Kidney (tissue), 14 donors: ENCODE data around the gene VNN1. TPM values are rescaled to one million over a fixed set of nuclear protein-coding genes. Genes with fewer than 3 reads are reported as not detected.

Source experiments
- DNase-seq, 5 donors: peaks; one replicate each; pipeline ENCODE4 v3.0.0-alpha.2; 2013 to 2020
- FAIRE-seq: peaks from 2 replicates; lab custom pipeline; 2012; peaks lifted over from hg19 to GRCh38; lab: Jason Lieb, UNC
- H3K27ac ChIP-seq, 2 donors: one replicate each; pipeline ENCODE4 v1.7.0; 2013; ENCODE audit warnings: low read depth in 2 of 2, low read length in 2 of 2, inconsistent platforms in 1 of 2
- H3K27me3 ChIP-seq: one replicate; pipeline ENCODE4 v1.7.1; 2013; ENCODE audit warnings: low read length, inconsistent platforms; ENCODE audit not compliant: control insufficient read depth, insufficient read depth
- H3K36me3 ChIP-seq, 3 donors: one replicate each; pipeline versions ENCODE4 v1.7.0 to v1.7.1; 2013; ENCODE audit warnings: low read length in 3 of 3, control low read depth in 1 of 3, inconsistent platforms in 1 of 3; ENCODE audit not compliant: insufficient read depth in 3 of 3, control insufficient read depth in 2 of 3
- H3K4me1 ChIP-seq, 3 donors: one replicate each; pipeline versions ENCODE4 v1.7.0 to v1.7.1; 2013; ENCODE audit warnings: low read length in 3 of 3, inconsistent platforms in 1 of 3, low read depth in 1 of 3; ENCODE audit not compliant: control insufficient read depth in 2 of 3, insufficient read depth in 2 of 3
- H3K4me3 ChIP-seq, 3 donors: one replicate each; pipeline versions ENCODE4 v1.7.0 to v1.8.1; 2013; ENCODE audit warnings: low read length in 3 of 3, control low read depth in 1 of 3, inconsistent platforms in 1 of 3
- H3K9ac ChIP-seq, 3 donors: one replicate each; pipeline versions ENCODE4 v1.7.0 to v1.7.1; 2013; ENCODE audit warnings: low read length in 3 of 3, control low read depth in 1 of 3, inconsistent platforms in 1 of 3
- H3K9me3 ChIP-seq, 3 donors: one replicate each; pipeline versions ENCODE4 v1.7.0 to v1.7.1; 2013; ENCODE audit warnings: low read length in 3 of 3, control low read depth in 1 of 3, inconsistent platforms in 1 of 3; ENCODE audit not compliant: control insufficient read depth in 2 of 3, insufficient read depth in 1 of 3
- intact Hi-C: fragments of 100-400 bp; cut with DNase I; formaldehyde crosslinking; loops from one replicate; pipeline ENCODE4 v1.11.1; 2022
- polyA plus RNA-seq: library from polyadenylated mRNA; stranded (reverse); fragments of 350-450 nt; fragmentation: Illumina TruSeq; extraction: RNeasy Lipid Tissue Mini Kit (QIAGEN cat#74804); gene quantifications from one replicate; pipeline ENCODE4 v1.2.3, GENCODE V29; 2014; ENCODE audit warnings: low read depth, low replicate concordance; ENCODE audit not compliant: insufficient read depth
- total RNA-seq: library from RNA; stranded (reverse); fragmentation: NEBNext Ultra II Directional; extraction: Animal tissue kit (Norgen Biotek cat#: 25700); gene quantifications from one replicate; pipeline ENCODE4 v1.2.1, GENCODE V29; 2021
- TF ChIP-seq, protein P1 (sequence below): IDR thresholded peaks from 3 replicates; pipeline ENCODE4 v1.5.1; 2012; ENCODE audit warnings: mild to moderate bottlenecking, moderate library complexity, borderline replicate concordance; ENCODE audit not compliant: insufficient read depth; ENCODE audit errors: extremely low read depth
- donor health status: control.
- donor health status: control.
- donor health status: control.
- donor health status: control.
- donor health status: control.
- donor health status: DM: yes; HTN: yes; CAD: no.
- donor health status: Normal renal cell carcinoma (clear cell type).

Gene VNN1
- total and polyA plus RNA-seq, 2 donors from 2014 or later, result 7.5 to 13.8 TPM

DNA sequence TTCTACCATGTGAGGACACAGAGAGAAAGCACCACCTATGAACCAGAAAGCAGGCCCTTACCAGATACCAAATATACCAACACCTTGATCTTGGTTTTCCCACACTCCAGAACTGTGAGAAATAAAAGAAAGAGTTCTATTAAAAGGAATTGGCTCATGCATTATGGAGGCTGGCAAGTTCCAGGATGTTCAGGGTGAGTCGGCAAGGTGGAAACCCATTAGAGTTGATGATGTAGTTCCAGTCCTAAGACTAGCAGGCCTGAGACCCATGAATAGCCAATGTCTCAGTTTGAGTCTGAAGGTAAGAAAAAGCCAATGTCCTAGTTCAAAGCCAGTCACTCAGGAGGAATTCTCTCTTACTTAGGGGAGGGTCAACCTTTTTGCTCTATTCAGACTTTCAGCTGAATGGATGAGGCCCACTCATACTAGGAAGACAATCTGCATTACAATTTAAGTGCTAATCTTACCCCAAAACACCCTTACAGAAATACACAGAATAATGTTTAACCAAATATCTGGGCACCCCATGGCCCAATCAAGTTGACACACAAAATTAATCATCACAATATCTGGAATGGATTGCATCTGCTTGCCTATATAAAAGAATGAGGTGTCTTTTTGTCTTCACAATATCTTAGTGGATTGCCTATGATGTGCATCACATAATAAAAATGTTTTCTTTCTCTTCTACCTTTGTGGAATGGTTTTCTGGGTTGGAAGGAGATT, 49.4 kb downstream of the VNN1 start:
- FAIRE-seq (no peak), DNase-seq (no peak)
- Histone ChIP-seq H3K27me3 (no peaks in the 10 kb centered on the region), H3K9ac (no peak overlapping the region), H3K9me3 (no peaks in the 10 kb centered on the region), H3K27ac (no peak overlapping the region), H3K36me3 (no peaks in the 10 kb centered on the region), H3K4me3 (no peak overlapping the region), H3K4me1 (no peaks in the 10 kb centered on the region)
- intact Hi-C loops, result no loop called here
- TF ChIP-seq, protein P1, sequence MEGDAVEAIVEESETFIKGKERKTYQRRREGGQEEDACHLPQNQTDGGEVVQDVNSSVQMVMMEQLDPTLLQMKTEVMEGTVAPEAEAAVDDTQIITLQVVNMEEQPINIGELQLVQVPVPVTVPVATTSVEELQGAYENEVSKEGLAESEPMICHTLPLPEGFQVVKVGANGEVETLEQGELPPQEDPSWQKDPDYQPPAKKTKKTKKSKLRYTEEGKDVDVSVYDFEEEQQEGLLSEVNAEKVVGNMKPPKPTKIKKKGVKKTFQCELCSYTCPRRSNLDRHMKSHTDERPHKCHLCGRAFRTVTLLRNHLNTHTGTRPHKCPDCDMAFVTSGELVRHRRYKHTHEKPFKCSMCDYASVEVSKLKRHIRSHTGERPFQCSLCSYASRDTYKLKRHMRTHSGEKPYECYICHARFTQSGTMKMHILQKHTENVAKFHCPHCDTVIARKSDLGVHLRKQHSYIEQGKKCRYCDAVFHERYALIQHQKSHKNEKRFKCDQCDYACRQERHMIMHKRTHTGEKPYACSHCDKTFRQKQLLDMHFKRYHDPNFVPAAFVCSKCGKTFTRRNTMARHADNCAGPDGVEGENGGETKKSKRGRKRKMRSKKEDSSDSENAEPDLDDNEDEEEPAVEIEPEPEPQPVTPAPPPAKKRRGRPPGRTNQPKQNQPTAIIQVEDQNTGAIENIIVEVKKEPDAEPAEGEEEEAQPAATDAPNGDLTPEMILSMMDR, result no peak

DNA sequence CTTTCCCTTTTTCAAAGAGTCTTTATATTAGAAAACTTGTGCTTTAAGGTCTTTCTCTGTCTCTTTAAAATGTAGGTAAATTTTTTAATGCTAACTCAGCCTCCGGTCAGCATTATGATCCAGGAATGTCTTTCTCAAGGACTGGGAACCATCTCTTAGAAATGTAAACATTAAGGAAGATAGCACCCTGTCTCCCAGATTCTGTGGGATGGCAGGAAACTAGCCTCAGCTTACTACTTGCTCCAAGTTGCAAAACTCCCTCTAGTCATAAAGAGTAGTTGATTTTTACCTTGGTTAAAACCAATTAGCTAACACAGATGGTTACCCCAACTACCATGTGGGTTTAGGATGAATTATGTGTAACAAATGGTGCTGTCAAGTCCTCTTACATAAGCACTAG, 50.2 kb downstream of the VNN1 start:
- no peak overlapping the region for H3K9ac ChIP-seq
- intact Hi-C loops, result no loop called here
- H3K36me3 ChIP-seq, result no peaks in the 10 kb centered on the region
- H3K4me1 ChIP-seq, result no peaks in the 10 kb centered on the region
- H3K9me3 ChIP-seq, result no peaks in the 10 kb centered on the region
- H3K4me3 ChIP-seq, result no peak overlapping the region
- DNase-seq (no peak), FAIRE-seq (no peak)
- H3K27ac ChIP-seq, result no peak overlapping the region
- TF ChIP-seq, protein P1, result no peak
- H3K27me3 ChIP-seq, result no peaks in the 10 kb centered on the region

- TF ChIP-seq, protein P1, result no peak
- no peak for FAIRE-seq
Measured at GRCh38 chr6:132661906-132662305, 51.9 kb downstream of the VNN1 start.

DNA sequence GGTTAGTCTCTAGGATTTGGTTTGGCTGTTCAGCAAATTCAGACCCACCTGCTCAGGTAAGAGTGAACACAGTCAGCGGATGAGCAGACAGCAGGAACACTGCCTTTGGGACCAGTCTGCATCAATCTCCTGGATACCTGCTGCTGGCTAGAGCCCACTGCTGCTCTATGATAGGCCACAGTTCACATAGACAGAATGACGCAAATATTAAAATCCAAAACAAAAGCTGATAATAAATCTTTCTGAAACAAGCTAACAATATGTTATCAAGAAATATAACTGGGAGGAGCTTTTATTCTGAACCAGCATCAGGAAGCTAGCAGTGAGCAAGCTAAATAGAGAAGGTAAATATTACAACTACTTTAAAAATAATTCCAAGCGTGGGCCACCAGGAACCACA, 54.8 kb downstream of the VNN1 start, which contains the start of gene TAAR1:
Gene TAAR1, minus strand, starts transcription at position 101 of the 400 bp plus-strand sequence. CDS start 13,179 bp downstream, outside the sequence.
- Histone ChIP-seq H3K36me3 (no peaks in the 10 kb centered on the region), H3K9me3 (no peaks in the 10 kb centered on the region), H3K27me3 (no peaks in the 10 kb centered on the region), H3K4me3 (no peak within 1 kb of the TSS), H3K9ac (no peak within 1 kb of the TSS), H3K27ac (no peak within 1 kb of the TSS), H3K4me1 (no peaks in the 10 kb centered on the region)
- TF ChIP-seq, protein P1, result no peak
- intact Hi-C loops, result no loop called here
- DNase-seq (no peak), FAIRE-seq (no peak)

More at GRCh38 chr6:132661906-132662305, 51.9 kb downstream of the VNN1 start:
- no peak for DNase-seq
- H3K4me3 ChIP-seq, result no peak overlapping the region
- no peaks in the 10 kb centered on the region for H3K4me1 ChIP-seq
- no peaks in the 10 kb centered on the region for H3K9me3 ChIP-seq
- no peak overlapping the region for H3K27ac ChIP-seq
- no peak overlapping the region for H3K9ac ChIP-seq
- no peaks in the 10 kb centered on the region for H3K36me3 ChIP-seq
- H3K27me3 ChIP-seq, result no peaks in the 10 kb centered on the region
- intact Hi-C loops, result no loop called here
